ENCODE data around the gene ATP6V1C2. TPM values are rescaled to one million over a fixed set of nuclear protein-coding genes. Genes with fewer than 3 reads are reported as not detected.
A peak's percentile ranks its signal among the peaks of the same experiment; 100 is the strongest.
"Not testable (repeated sequence)": the region's sequence is repeated elsewhere in the genome, so short reads cannot be mapped to it uniquely, and the experiment has no call there.

ATP6V1C2 gene
- total RNA-seq, 1 experiment from 2014 or later: 0.42 TPM

DNA sequence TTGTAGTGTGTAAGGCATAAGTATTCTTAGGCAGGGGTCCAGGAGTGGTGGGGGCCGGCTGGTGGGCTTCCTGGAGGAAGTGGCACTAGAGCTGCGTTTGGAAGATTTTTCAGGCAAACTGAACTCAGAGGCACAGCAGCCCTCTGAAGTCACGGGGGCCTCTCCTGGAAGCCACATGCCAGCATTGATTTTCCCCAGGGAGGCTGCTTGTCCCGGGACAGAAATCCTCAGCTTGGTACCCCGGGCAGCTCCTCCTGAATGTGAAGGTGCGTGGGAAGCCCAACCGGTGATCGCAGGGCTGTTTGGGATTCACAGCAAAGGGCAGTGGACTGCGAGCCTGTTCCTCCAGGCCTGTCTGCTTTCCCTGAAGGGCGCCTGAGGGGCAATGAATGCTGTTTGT, 92.7 kb downstream of the ATP6V1C2 start:
- H3K27me3 ChIP-seq (ENCODE audit: control insufficient read depth, insufficient read depth, low read length): no peaks in the 10 kb centered on the region
- no peaks in the 10 kb centered on the region for H3K36me3 ChIP-seq (replicated peaks; ENCODE audit: control insufficient read depth, insufficient read depth, low read length)
- DNase-seq: no peak
- H3K4me3 ChIP-seq (ENCODE audit: insufficient read depth, low read depth, low read length): no peak overlapping the region

GRCh38 chr2:10814571-10815331, 93.3 kb downstream of the ATP6V1C2 start:
- no peaks in the 10 kb centered on the region for H3K27me3 ChIP-seq (ENCODE audit: control insufficient read depth, insufficient read depth, low read length)
- DNase-seq: no peak

DNA sequence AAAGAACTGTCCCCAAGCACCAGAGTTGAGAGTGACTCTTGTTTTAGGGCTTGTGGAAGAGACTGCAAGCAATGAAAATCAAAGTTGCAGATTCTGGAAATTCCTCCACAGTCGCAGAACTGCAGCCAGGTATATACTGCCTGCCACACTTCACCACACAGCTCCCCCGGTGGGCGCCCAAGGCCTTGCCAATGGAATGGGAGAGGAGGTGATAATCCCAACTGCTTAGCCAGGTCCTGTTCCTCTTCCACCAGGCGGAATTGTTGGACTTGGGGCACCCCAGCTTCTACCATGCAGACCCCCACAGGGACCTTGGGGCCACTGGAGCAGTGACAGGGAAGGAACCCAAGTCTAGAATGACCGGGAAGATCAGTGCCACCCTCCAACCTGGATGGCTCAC, 96.0 kb downstream of the ATP6V1C2 start:
- Histone ChIP-seq H3K27me3 (ENCODE audit: control insufficient read depth, insufficient read depth, low read length) (no peaks in the 10 kb centered on the region; the same call in 1 of the 2 replicates), H3K4me3 (ENCODE audit: insufficient read depth, low read depth, low read length) (no peak overlapping the region), H3K36me3 (replicated peaks; ENCODE audit: control insufficient read depth, insufficient read depth, low read length) (no peaks in the 10 kb centered on the region)
- DNase-seq: peak; percentile 73

More at GRCh38 chr2:10814571-10815331, 93.3 kb downstream of the ATP6V1C2 start:
- no peak overlapping the region for H3K4me3 ChIP-seq (ENCODE audit: insufficient read depth, low read depth, low read length)
- H3K36me3 ChIP-seq (replicated peaks; ENCODE audit: control insufficient read depth, insufficient read depth, low read length): no peaks in the 10 kb centered on the region

DNA sequence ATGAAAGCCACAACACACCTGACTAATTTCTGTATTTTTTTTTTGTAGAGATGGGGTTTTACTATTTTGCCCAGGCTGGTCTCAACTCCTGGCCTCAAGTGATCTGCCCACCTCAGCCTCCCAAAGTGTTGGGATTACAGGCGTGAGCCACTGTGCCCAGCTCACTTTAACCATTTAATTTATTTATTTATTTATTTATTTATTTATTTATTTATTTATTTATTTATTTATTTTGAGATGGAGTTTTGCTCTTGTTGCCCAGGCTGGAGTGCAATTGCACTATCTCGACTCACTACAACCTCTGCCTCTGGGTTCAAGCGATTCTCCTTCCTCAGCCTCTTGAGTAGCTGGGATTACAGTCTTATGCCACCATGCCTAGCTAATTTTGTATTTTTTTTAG, 96.9 kb downstream of the ATP6V1C2 start:
- not testable (repeated sequence) for H3K4me3 ChIP-seq (ENCODE audit: insufficient read depth, low read depth, low read length); DNase-seq; H3K36me3 ChIP-seq (replicated peaks; ENCODE audit: control insufficient read depth, insufficient read depth, low read length); H3K27me3 ChIP-seq (ENCODE audit: control insufficient read depth, insufficient read depth, low read length)

GRCh38 chr2:10818984-10819383, 97.6 kb downstream of the ATP6V1C2 start:
- Histone ChIP-seq H3K4me3 (ENCODE audit: insufficient read depth, low read depth, low read length) (no peak overlapping the region), H3K36me3 (replicated peaks; ENCODE audit: control insufficient read depth, insufficient read depth, low read length) (no peaks in the 10 kb centered on the region), H3K27me3 (ENCODE audit: control insufficient read depth, insufficient read depth, low read length) (no peaks in the 10 kb centered on the region; the same call in 1 of the 2 replicates)
- no peak for DNase-seq

GRCh38 chr2:10819714-10820314, 98.4 kb downstream of the ATP6V1C2 start:
- Histone ChIP-seq H3K4me3 (ENCODE audit: insufficient read depth, low read depth, low read length) (no peak overlapping the region), H3K36me3 (replicated peaks; ENCODE audit: control insufficient read depth, insufficient read depth, low read length) (no peaks in the 10 kb centered on the region)

DNA sequence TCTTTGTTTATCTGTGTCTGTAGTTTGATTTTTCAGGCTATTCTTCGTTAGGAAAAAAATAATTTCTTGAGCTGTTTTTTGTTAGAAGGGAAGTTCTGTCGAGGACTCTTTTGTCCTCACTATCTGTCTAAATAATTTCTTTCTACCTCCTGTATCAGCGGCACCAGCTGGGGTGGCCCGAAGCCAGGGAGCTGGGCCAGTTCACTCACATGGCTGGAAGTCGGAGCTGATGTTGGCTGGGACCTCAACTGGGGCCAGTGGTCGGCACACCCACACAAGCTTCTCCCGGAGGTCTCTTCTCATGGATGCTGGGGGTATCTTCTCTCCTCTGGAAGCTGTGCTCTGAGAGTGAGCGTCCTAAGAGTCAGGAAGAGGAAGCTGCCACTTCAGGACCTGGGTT, 99.1 kb downstream of the ATP6V1C2 start:
- no peak overlapping the region for H3K4me3 ChIP-seq (ENCODE audit: insufficient read depth, low read depth, low read length)
- H3K36me3 ChIP-seq (replicated peaks; ENCODE audit: control insufficient read depth, insufficient read depth, low read length): no peaks in the 10 kb centered on the region
- H3K27me3 ChIP-seq (ENCODE audit: control insufficient read depth, insufficient read depth, low read length): no peaks in the 10 kb centered on the region; the same call in 1 of the 2 replicates
- DNase-seq: no peak

More at GRCh38 chr2:10819714-10820314, 98.4 kb downstream of the ATP6V1C2 start:
- no peaks in the 10 kb centered on the region; the same call in 1 of the 2 replicates for H3K27me3 ChIP-seq (ENCODE audit: control insufficient read depth, insufficient read depth, low read length)
- DNase-seq: no peak

- Histone ChIP-seq H3K27me3 (ENCODE audit: control insufficient read depth, insufficient read depth, low read length) (no peaks in the 10 kb centered on the region; the same call in 1 of the 2 replicates), H3K36me3 (replicated peaks; ENCODE audit: control insufficient read depth, insufficient read depth, low read length) (no peaks in the 10 kb centered on the region), H3K4me3 (ENCODE audit: insufficient read depth, low read depth, low read length) (no peak overlapping the region)
- no peak for DNase-seq
These were observed 99.7 kb downstream of the ATP6V1C2 start for GRCh38 chr2:10820978-10821695.

DNA sequence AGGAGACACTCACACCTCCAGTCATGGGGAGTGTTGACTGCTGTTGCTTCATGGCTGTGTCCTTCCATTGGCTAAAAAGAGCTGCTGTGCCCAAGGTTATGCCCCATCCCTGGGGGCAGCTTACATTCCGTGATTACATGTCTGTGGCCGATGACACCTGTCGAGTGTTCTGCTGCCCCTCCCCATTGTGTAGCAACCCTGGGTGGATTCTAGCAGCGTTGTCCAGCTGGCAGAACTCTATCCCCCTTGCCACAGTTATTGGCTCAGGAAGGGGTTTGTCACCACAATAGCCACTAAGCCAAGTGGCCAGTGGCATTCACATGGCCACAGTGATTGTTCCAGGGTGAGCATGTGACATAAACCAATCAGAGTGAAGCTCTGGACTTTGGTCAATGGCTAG, 102.8 kb downstream of the ATP6V1C2 start:
- Histone ChIP-seq H3K27me3 (ENCODE audit: control insufficient read depth, insufficient read depth, low read length) (no peaks in the 10 kb centered on the region; the same call in 1 of the 2 replicates), H3K4me3 (ENCODE audit: insufficient read depth, low read depth, low read length) (no peak overlapping the region), H3K36me3 (replicated peaks; ENCODE audit: control insufficient read depth, insufficient read depth, low read length) (no peaks in the 10 kb centered on the region)
- DNase-seq: no peak

GRCh38 chr2:10826026-10826425, 104.6 kb downstream of the ATP6V1C2 start:
- no peaks in the 10 kb centered on the region for H3K27me3 ChIP-seq (ENCODE audit: control insufficient read depth, insufficient read depth, low read length)
- no peak for DNase-seq
- no peak overlapping the region for H3K4me3 ChIP-seq (ENCODE audit: insufficient read depth, low read depth, low read length)
- no peaks in the 10 kb centered on the region for H3K36me3 ChIP-seq (replicated peaks; ENCODE audit: control insufficient read depth, insufficient read depth, low read length)

DNA sequence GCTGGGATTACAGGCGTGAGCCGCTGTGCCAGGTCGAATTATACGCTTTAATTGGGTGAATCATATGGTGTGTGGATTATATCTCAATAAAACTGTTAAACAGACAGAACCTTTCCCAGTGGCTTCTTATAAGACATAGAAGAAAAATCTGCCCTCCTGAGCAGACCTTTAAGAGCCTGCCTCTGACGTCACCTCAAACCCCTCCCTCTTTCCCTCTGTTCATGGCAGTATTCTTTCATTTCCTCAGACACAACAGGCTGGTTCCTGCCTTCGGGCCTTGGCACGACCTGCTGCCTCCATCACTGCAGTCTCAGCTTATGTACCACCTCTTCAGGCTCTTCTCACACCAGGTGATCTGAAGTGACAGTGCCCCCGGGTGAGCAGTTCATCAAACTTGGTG, 105.2 kb downstream of the ATP6V1C2 start:
- DNase-seq: no peak
- no peaks in the 10 kb centered on the region for H3K36me3 ChIP-seq (replicated peaks; ENCODE audit: control insufficient read depth, insufficient read depth, low read length)
- no peaks in the 10 kb centered on the region for H3K27me3 ChIP-seq (ENCODE audit: control insufficient read depth, insufficient read depth, low read length)
- no peak overlapping the region for H3K4me3 ChIP-seq (ENCODE audit: insufficient read depth, low read depth, low read length)

- Histone ChIP-seq H3K27me3 (ENCODE audit: control insufficient read depth, insufficient read depth, low read length) (no peaks in the 10 kb centered on the region; the same call in 1 of the 2 replicates), H3K36me3 (replicated peaks; ENCODE audit: control insufficient read depth, insufficient read depth, low read length) (no peaks in the 10 kb centered on the region), H3K4me3 (ENCODE audit: insufficient read depth, low read depth, low read length) (no peak overlapping the region)
- no peak for DNase-seq
These were observed 106.9 kb downstream of the ATP6V1C2 start for GRCh38 chr2:10828346-10828745.

DNA sequence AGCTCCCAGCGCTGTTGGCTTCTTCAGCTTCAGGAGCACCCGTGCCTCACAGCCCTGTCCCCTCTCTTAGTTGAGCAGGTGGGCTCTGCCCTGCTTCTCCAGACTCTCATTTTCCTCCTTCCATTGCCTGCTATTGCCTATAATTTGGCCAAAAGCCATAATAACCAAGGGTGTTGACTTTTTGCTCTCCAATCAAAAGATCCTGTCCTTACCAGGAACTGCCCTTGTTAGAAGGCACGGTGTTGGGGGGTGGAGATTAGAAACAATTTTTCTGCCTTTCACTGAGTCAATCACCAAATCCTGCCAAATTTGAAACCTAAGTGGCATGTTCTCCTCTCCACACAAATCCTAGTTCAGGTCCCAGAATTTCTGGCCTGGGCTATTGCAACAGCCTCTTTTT, 107.9 kb downstream of the ATP6V1C2 start:
- DNase-seq: no peak
- Histone ChIP-seq H3K36me3 (replicated peaks; ENCODE audit: control insufficient read depth, insufficient read depth, low read length) (no peaks in the 10 kb centered on the region), H3K4me3 (ENCODE audit: insufficient read depth, low read depth, low read length) (no peak overlapping the region), H3K27me3 (ENCODE audit: control insufficient read depth, insufficient read depth, low read length) (no peaks in the 10 kb centered on the region; the same call in 1 of the 2 replicates)

GRCh38 chr2:10830203-10830602, 108.8 kb downstream of the ATP6V1C2 start:
- Histone ChIP-seq H3K36me3 (replicated peaks; ENCODE audit: control insufficient read depth, insufficient read depth, low read length) (no peaks in the 10 kb centered on the region), H3K27me3 (ENCODE audit: control insufficient read depth, insufficient read depth, low read length) (no peaks in the 10 kb centered on the region; the same call in 1 of the 2 replicates), H3K4me3 (ENCODE audit: insufficient read depth, low read depth, low read length) (no peak overlapping the region)
- DNase-seq: no peak
